ENCODE results near the gene KRT35. TPM values are rescaled to one million over a fixed set of nuclear protein-coding genes. Genes with fewer than 3 reads are reported as not detected.
A peak's percentile ranks its signal among the peaks of the same experiment; 100 is the strongest.

The KRT35 gene
- total RNA-seq, 1 donor = not detected

GRCh38 chr17:41494524-41494923 lies 13.6 kb upstream of the KRT35 start:
- peak; percentile 23 for DNase-seq (ENCODE audit: low read depth)
- TF ChIP-seq CTCF (IDR thresholded peaks at IDR 0.05; ENCODE audit: insufficient read depth, low read depth, low read length) = no peak
- no peak overlapping the region for H3K4me3 ChIP-seq (ENCODE audit: low read depth, low read length)

GRCh38 chr17:41492771-41493170 lies 11.8 kb upstream of the KRT35 start:
- no peak for TF ChIP-seq CTCF (IDR thresholded peaks at IDR 0.05; ENCODE audit: insufficient read depth, low read depth, low read length)
- H3K4me3 ChIP-seq (ENCODE audit: low read depth, low read length) = no peak overlapping the region
- peak; percentile 40 for DNase-seq (ENCODE audit: low read depth)

GRCh38 chr17:41492351-41492750 lies 11.4 kb upstream of the KRT35 start:
- H3K4me3 ChIP-seq (ENCODE audit: low read depth, low read length) = no peak overlapping the region
- peak; percentile 90 for DNase-seq (ENCODE audit: low read depth)
- no peak for TF ChIP-seq CTCF (IDR thresholded peaks at IDR 0.05; ENCODE audit: insufficient read depth, low read depth, low read length)

- H3K4me3 ChIP-seq (ENCODE audit: low read depth, low read length) = no peak overlapping the region
- DNase-seq (ENCODE audit: low read depth) = no peak
- TF ChIP-seq CTCF (IDR thresholded peaks at IDR 0.05; ENCODE audit: insufficient read depth, low read depth, low read length) = no peak
Measured at GRCh38 chr17:41491476-41491875, 10.5 kb upstream of the KRT35 start.

- no peak for TF ChIP-seq CTCF (IDR thresholded peaks at IDR 0.05; ENCODE audit: insufficient read depth, low read depth, low read length)
- H3K4me3 ChIP-seq (ENCODE audit: low read depth, low read length) = no peak overlapping the region
- DNase-seq (ENCODE audit: low read depth) = no peak
Measured at GRCh38 chr17:41490000-41490990, 9.3 kb upstream of the KRT35 start.

GRCh38 chr17:41489531-41489930 lies 8.6 kb upstream of the KRT35 start, which contains the start of gene KRT36:
Gene KRT36 (minus strand): TSS chr17:41489910. CDS start chr17:41489864, 46 bp downstream.
- no peak for TF ChIP-seq CTCF (IDR thresholded peaks at IDR 0.05; ENCODE audit: insufficient read depth, low read depth, low read length)
- no peak for DNase-seq (ENCODE audit: low read depth)
- no peak within 1 kb of the TSS for H3K4me3 ChIP-seq (ENCODE audit: low read depth, low read length)
